GM19023 (cell line): ENCODE data around the gene FRMD4A.
"Not testable (repeated sequence)": the region's sequence is repeated elsewhere in the genome, so short reads cannot be mapped to it uniquely, and the experiment has no call there.

ENCODE experiments used
- ATAC-seq: cut with Tn5 transposase; IDR thresholded peaks from one replicate; pipeline ENCODE4 v1.9.1; 2021; ENCODE audit warnings: mild to moderate bottlenecking, moderate library complexity; ENCODE audit not compliant: unreplicated experiment

FRMD4A gene

DNA sequence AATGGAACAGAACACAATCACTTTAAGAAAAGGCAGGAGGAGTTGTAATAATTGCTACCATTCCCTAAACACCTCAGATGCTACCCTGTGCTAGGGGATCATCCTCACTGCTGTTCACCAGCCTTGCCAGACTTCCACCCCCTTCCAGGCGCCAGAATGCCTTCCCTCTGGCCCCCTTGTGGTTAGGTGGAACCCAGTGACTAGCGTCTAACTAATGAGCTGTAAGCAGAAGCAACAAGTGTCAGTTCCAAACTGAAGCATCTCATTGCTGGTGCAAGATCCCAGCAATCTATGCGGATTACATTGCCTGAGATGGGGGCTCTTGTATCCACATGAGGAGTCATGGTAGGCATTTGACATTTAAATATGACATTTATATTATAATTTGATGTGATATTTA lies 86.6 kb downstream of the FRMD4A start:
- ATAC-seq = no peak

DNA sequence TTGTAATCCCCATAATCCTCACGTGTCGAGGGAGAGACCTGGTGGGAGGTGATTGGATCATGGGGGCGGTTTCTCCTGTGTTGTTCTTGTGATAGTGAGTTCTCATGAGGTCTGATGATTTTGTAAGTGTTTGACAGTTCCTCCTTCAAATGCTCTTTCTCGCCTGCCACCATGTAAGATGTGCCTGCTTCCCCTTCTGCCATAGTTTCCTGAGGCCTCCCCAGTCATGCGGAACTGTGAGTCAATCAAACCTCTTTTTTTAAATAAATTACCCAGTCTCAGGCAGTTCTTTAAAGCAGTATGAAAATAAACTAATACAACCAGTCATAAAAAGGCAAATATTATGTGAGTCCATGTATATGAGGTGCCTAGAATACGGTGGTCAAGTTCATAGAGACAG lies 87.5 kb downstream of the FRMD4A start:
- ATAC-seq = no peak

DNA sequence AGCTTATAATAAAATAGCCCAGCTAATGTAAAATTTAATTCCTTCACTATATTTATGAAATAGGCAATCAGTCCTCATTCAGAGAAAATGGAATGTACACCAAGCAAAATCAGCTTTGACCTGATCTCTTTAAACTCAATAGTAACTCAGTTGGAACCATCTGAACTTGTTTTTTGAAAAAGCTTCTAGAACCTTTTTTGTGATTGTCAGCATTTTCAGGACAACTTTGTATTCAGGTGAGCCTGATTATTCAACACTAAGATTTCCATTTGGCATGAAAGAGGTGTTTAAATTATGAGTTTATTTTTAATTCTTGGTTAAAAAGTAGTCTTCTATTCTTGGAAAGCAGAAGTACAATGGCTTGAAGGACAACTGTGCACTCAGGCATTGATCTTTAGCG lies 89.5 kb downstream of the FRMD4A start:
- no peak for ATAC-seq

DNA sequence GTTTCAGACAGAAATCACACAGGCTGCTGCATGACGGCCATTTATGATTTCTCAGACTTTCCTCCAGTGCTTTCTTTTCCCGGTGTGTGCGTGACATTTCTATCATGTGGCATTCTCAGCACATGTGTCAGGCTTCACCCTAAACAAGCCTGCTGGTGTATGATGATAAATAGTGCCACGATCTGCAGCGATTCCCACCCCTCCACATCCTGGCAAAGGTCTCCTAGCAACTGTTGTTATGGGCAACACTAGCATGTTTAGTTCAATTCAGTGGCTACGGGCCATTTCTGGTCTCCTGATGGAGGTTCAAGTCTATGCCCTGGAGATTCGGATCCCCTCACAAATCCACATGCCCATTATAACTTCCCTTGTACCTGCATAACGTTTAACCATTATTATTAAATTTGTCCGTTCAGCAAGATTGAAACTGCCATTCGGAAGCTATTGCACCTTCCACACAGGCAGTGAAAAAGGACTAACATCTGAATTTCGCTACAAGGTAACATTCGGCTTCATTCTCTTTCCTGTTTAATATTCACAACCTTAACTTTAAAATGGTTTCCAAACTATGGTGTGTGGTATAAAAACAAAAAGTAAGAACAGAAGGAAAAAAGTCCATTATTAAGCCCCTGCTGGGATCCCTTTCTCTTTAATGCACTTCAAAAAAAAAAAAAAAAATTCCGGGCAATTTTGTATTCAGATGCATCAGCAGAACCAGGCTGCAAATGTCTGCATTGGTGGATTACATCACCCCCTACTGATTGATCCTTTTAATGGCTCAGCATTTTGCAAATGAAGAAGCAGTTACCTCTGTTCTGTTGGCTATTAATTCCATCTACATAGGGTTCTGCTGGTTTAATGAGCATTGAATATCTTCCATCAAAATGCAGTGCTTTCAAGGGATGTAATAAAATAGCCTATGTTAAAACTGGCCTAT lies 90.2 kb downstream of the FRMD4A start:
- no peak for ATAC-seq

DNA sequence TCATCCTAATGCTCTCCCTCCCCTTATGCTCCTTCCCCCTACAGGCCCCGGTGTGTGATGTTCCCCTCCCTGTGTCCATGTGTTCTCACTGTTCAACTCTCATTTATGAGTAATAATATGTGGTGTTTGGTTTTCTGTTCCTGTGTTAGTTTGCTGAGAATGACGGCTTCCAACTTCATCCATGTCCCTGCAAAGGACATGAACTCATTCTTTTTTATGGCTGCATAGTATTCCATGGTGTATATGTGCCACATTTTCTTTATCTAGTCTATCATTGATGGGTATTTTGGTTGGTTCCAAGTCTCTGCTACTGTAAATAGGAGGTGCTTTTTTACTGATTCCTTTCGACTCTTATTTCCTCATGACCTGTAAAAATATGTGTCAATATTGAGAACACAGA lies 92.1 kb downstream of the FRMD4A start:
- not testable (repeated sequence) for ATAC-seq

DNA sequence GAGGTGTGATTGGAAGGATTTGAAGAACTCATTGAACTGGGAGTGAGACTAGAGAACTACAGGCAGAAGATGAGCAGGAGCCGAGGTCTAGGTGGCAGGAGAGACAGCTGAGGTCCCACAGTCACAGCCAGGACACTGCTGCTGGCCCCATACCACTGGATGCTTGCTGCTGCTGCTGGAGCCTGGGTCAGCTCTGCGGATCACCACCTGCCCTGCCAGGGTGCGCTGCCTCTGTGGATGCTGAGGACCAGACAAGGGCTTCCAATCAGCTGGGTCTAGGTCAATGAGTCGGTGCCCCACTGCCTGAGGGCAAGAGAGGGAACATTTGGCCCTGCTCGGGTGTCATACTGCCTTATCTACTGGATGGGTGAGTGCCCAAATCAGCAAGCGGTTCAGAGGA lies 94.4 kb downstream of the FRMD4A start:
- ATAC-seq = no peak

DNA sequence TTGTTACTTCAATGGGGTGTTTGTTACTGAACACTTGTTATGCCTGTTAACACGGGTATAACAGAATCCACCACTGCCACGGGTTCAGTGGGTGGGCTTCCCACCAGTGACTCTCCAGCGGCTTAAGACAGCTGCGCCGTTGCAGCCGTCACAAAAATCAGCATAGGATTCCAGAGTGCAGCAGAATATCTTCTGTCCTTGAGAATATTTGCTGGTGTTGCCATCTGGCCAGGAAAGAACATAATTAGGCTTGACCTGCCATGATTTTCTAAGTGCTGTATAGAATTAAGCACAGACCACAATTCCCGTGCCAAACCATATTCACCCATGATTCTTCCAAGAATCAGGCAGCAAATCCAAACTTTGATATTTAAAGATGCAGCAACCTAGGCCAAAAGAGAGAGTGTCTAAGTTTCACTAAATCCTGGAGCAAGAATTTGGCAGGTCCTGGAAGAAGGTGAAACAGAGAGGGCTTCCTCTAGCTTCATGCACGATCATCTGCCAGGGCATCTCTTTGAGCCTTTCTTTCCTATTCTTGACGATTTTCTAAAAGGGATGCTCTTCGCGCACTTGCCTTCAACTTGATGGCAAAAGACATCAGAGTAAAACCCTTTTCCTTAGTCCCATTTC lies 95.0 kb downstream of the FRMD4A start:
- ATAC-seq = no peak

DNA sequence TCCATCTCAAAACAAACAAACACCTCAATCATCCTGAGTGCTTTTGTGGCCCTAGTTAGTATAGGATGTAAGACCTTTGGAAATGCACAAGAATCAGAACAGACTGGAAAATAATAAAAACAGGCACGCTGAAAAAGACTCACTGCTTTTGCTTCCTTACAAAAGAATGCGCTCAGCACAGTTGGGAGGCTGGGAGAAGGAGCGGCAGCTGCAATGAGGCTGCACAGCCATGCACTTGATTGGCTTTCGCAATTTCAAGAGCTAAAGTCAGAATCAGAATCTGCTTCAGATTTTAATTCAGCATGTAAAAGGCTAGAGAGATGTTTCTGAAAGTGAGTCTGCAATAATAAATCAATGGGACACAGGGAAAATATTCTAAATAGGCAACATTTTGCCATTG lies 97.2 kb downstream of the FRMD4A start:
- no peak for ATAC-seq

DNA sequence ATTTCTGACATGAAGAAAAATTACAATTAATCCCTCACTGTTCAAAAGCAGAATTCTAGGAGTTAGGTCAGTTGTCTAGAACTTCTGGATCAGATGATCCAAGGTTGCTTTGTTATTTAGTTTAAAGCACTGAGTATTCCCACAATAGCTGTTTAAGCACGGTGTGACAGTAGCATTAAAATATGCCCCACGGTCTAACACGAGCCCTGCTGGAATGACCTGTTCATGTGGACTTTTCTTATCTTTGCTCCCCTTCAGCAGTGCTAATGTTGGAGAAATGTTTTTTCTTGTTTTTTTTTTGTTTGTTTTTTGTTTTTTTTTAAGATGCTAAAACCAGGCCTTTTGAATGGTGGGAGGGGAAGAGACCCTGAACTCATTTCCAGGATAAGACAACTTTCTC lies 101.9 kb downstream of the FRMD4A start:
- ATAC-seq = not testable (repeated sequence)

DNA sequence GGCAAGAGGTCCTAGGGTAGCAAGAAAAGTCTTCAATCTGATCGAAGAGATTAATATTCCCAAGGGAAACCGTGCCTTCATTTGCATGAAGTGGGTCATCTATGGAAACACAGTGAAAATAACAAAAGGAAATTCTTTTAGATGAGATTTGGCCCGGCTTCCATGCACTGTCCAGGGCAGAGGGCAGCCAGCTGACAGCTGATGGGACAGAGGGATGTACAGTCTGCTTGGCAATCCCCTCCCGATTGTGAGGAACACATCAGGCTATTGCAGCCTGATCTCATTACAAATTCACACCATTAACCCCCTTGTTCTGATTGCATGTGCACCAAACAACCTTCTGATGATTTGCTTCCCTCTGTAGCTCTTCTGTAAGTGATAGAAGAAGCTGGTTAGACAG lies 105.3 kb downstream of the FRMD4A start:
- ATAC-seq = no peak

DNA sequence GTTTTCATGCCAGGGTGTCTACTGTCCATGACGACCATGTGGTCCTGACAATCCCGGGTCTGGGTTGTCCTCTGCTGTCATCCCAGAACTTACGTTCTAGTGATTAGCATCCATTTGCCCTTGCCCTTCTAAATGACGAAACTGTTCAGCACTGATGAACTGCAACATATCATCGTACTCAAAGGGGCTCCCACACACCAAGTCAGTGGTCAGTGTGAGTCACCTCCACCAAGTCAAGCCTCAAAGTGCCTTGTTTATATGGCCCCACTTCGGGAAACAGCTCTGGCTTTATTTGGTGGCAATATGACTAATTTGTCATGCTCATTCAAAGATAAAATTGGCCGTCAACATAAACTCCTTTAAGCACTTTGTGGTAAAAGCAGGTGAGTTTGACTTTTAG lies 110.7 kb downstream of the FRMD4A start:
- no peak for ATAC-seq

DNA sequence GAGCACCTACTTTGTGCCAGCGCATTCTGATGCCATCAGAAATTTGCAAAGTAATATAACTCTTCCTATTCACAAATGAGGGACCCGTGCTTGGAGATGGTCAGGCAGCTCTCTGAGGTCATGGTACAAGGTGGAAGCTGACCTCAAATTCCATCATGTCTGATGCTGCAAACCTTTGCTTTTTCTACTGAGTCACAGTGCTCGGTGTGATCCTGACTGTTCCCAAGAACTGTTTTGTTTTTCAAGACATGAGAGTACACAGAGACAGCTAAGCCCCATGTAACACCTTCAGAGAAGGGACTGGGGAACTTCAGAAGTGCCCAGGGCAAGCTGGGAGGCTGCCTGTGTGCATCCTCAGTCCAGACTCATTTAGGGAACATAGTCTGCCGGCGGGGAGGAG lies 111.3 kb downstream of the FRMD4A start:
- ATAC-seq = no peak

DNA sequence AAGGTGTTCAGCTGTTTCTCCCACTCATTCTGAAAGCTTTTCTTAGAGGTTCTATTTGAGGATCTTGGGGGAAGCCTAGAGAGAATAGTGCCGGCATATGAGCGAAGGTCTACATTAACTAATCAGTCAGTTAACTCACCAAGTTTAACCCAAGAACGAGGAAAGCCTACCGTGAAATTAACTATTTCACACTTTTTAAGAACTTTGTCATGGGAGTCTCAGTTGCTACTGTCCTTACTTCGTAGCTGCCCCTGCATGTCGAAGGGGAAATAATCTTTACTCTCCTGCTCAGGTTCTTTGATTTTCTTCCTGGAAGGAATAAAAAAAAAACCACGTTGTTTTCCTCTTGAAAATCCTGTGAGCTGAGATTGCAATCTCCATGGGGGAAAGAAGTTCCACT lies 115.1 kb downstream of the FRMD4A start:
- no peak for ATAC-seq

DNA sequence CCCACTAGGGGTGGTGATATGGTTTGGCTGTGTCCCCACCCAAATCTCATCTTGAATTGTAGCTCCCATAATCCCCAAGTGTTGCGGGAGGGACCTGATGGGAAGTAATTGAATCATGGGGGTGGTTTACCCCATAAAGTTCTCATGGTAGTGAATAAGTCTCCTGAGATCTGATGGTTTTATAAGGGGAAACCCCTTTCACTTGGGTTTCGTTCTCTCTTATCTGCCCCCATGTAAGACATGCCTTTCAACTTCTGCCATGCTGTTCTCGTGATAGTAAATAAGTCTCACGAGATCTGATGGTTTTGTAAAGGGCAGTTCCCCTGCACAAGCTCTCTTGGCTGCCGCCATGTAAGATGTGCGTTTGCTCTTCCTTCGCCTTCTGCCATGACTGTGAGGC lies 117.0 kb downstream of the FRMD4A start:
- not testable (repeated sequence) for ATAC-seq

DNA sequence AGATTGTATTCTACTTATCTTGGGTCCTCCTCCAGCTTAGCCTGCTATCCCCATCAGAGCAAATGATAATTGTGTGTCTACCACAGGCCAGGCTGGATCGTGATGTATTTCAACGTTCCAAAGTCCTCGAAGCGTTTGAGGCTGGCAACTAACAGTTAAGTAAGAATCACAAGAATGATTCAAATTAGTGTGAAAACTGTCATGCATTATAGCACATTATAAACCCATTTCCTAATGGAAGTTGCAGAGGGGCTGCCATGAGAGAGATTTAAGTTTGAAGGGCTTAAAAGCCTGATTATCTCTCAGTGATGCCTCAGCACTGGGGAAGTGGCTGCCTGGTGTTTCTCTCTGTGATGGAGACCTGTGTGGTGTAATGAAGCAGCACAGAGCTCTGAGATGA lies 119.1 kb downstream of the FRMD4A start:
- no peak for ATAC-seq

DNA sequence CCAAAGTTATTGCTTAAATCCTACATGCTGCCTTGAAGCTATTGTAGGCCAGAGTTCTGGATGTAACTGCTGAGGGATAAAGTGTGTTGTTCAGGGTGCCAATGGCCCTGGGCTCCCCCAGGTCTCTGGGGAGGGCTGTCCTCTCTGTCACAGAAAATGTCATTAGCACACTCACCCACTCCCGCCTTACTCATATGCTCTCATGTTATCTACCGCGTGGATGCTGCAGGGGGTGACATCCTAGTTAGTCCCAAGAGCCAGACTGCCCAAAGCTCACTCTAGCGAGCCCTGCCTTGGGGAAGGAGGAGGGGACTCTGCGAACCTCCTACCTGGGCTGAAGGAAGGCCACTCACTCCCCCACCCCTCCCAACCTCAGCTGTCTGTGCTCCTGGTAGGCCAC lies 122.5 kb downstream of the FRMD4A start:
- ATAC-seq = no peak

DNA sequence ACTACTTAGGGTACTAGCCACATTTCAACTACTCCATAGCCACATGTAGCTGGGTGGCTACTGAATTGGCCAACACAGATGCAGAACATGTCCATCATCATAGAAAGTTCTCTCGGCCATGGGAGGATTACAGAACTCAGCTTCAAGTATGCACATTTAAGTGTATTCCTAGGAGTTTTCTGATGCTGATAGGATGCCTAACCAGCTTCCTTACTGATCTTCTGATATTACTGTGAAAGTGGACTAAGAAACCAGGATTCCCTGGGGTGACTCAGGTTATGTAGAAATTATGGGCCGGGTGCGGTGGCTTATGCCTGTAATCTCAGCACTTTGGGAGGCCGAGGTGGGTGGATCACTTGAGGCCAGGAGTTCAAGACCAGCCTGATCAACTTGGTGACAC lies 125.5 kb downstream of the FRMD4A start:
- ATAC-seq = no peak

DNA sequence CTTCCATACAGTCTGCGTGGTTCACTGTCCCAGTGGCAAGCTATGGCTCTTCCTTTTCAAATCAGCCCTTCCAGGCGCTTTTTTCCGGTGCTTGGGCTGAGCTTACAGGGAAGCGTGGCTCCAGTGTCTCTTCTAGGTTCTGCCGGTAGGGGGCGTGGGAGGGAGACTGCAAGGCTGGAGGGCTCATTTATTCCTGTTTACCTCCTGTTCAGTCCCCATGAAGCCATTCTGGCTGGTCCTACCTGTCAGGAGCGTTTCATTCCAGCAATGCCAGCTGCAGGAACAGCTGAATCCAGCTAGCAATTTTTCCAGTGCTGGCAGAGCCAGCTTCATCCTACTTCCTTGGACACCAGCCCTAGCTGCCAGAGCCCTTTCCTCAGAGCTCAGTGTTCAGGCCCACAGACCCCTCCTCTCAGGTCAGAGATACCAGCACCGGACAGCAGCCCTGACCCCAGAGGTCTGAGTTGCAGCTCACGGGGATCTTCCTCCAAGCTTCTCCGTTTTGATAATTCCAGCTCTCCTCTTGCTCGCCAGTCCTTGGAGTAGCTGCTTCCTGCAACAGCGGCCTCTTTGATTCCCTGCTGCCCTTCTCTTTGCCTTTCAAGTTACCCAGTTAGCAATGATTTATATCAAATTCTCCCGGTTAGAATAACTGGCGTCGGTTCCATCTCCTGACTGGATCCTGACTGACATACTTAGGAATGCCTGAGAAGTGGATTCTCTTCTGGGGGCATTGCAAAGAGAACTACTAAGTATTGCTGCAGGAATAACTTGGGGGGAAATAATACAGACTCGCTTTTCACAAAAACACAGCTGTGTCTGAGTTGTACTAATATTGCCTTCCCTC lies 129.8 kb downstream of the FRMD4A start:
- ATAC-seq = no peak

DNA sequence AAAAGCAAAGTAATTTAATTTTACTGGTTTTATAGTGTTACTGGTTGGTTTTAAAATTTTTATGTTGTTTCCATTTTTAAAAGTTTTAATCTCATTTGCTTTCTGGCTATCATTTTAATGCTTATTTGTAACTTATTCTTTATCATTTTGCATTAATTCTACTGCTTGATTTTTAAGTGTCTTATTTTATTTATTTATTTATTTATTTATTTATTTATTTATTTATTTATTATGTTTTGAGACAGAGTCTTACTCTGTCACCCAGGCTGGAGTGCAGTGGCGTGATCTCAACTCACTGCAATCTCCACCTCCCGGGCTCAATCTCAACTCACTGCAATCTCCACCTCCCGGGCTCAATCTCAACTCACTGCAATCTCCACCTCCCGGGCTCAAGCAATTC lies 131.6 kb downstream of the FRMD4A start:
- not testable (repeated sequence) for ATAC-seq

DNA sequence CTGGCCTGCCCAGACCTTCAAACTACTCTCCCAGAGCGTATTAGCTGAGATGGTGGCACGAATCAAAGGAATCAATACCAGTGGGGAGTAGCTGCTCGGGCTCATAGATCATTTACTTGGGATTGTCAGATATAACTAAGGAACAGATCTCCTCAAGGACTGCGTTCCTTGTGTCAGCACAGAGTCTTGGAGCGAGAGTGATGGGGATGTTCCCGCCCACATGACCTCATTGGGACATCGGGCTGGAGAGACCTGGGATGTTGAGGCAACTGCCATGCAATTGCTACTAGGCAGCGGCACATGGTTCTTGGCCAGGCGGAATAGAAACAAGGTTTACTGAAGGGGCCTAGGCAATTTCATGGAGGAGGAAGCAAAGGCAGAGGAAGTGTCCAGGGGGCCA lies 132.6 kb downstream of the FRMD4A start:
- no peak for ATAC-seq

DNA sequence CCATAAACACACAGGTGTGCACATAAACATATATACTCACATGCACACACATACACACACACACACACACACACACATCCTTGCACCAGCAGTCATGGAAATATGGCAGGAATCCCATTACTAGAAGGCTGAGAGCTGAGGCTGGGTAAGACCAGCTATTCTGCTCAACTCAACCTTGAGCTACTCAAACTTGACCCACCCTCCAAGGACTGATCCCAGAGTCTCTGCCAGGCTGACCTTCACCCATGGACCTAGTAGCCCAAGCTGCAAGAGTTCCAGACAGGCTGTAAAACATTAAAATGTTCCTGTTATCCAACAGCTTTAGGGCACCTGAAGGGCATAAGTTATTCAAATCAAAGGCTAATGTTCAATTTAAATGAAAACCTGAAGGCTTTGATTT lies 134.6 kb downstream of the FRMD4A start:
- ATAC-seq = no peak

DNA sequence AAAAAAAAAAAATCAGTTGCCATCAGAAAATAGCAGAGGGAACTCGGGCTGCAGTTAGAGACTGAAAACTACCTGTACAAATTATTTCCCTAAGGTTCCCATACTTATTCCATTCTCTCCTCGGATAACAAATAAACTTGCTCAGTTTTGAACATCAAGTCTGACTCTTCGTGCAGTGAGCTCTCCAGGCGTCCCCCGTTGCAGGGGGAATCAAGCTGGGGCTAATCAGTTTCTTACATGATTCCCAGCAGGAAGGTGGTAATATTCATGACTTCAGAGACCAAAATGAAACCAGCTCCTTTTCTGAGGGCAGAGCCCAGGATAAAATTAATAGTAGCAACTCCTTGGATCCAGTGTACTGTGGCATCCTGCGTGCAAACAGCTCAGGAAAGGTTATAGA lies 135.3 kb downstream of the FRMD4A start:
- no peak for ATAC-seq
